Measurements from ENCODE around the gene SMYD3. TPM values are rescaled to one million over a fixed set of nuclear protein-coding genes. Genes with fewer than 3 reads are reported as not detected.

The SMYD3 gene
- total and polyA plus RNA-seq, 9 of the 15 experiments (the other 6 are each of a cell fraction or from before 2014, with no cell fraction given) = 128 to 440 (median 197) TPM

DNA sequence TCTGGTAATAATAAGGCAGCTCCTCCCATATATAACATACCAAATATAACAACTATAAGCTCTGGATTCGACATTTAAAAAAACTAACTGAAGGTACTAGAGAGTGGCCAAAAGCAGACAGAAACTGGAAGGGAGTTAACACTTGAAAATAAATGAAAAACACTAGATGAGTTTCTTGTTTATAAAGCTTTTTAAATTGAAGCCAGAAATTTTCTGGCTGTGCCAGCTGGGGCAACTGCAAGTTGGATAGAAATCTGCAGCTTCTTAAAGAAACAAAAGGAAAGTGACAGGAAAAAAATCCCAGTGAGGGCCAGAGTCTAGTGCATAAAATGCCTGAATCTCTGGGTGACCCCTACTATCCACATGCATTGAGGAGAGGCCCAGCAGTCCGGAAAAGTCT, 432.7 kb downstream of the SMYD3 start:
- no peak for FAIRE-seq
- CTCF ChIA-PET (ENCODE audit: low intra/inter-chr PET ratio) = no interaction called here

More for the DNA sequence above, 432.7 kb downstream of the SMYD3 start:
- WGBS (ENCODE audit: insufficient coverage, low coverage, missing lambda C conversion rate) = 53% methylated on average over 2 of the region's 2 CpGs
- H3K4me2 ChIP-seq (ENCODE audit: insufficient read depth, low read length) = no peak overlapping the region
- DNase-seq (ENCODE audit: extremely low read depth in 1 of 4, low spot score in 3 of 4) (no peak), ATAC-seq (no peak)
- no peak overlapping the region for H2AFZ ChIP-seq (ENCODE audit: low read depth, low read length)
- no peaks in the 10 kb centered on the region for H3K9me1 ChIP-seq (ENCODE audit: control insufficient read depth, insufficient read depth, low read length)
- no peaks in the 10 kb centered on the region for H3K36me3 ChIP-seq (ENCODE audit: control insufficient read depth, insufficient read depth, low read length)
- no peak overlapping the region for H3K4me3 ChIP-seq
- intact Hi-C loops (cut with micrococcal nuclease) (no loop called here), in situ Hi-C loops (cut with MboI) (no loop called here)
- no peak overlapping the region for H3K9ac ChIP-seq (ENCODE audit: insufficient read depth in 1 of 2, low read depth in 2 of 2, low read length in 2 of 2)
- no peak overlapping the region for H3K27ac ChIP-seq (ENCODE audit: extremely low read depth, low read depth, low read length)
- no peaks in the 10 kb centered on the region for H3K9me3 ChIP-seq (replicated peaks; ENCODE audit: control insufficient read depth, insufficient read depth, low read depth, low read length)
- POLR2A ChIA-PET = interaction anchor here (0.7 to 1.1 kb wide), 2 partner anchors 8 to 21 kb away, joined by 3 read pairs; no protein-coding TSS in a partner anchor
- no peaks in the 10 kb centered on the region for H3K27me3 ChIP-seq (ENCODE audit: control insufficient read depth in 2 of 2, insufficient read depth in 2 of 2, low read length in 2 of 2)
- H3K4me1 ChIP-seq (replicated peaks in 1 of 2; ENCODE audit: control insufficient read depth in 2 of 2, insufficient read depth in 2 of 2, low read length in 2 of 2) = peaks cover 4 to 40% of the 10 kb centered on the region in 2 experiments; a peak in 4 of 5 replicates
- peaks cover 5% of the 10 kb centered on the region; the same call in 2 of the 3 replicates for H3K79me2 ChIP-seq (ENCODE audit: control insufficient read depth, insufficient read depth, low read length)
- BruUV-seq (replicated peaks) = no TSS peak
- TF ChIP-seq ZNF232 (CRISPR knock-in tag; IDR thresholded peaks at IDR 0.05) = no peak
- TF ChIP-seq, protein P1, sequence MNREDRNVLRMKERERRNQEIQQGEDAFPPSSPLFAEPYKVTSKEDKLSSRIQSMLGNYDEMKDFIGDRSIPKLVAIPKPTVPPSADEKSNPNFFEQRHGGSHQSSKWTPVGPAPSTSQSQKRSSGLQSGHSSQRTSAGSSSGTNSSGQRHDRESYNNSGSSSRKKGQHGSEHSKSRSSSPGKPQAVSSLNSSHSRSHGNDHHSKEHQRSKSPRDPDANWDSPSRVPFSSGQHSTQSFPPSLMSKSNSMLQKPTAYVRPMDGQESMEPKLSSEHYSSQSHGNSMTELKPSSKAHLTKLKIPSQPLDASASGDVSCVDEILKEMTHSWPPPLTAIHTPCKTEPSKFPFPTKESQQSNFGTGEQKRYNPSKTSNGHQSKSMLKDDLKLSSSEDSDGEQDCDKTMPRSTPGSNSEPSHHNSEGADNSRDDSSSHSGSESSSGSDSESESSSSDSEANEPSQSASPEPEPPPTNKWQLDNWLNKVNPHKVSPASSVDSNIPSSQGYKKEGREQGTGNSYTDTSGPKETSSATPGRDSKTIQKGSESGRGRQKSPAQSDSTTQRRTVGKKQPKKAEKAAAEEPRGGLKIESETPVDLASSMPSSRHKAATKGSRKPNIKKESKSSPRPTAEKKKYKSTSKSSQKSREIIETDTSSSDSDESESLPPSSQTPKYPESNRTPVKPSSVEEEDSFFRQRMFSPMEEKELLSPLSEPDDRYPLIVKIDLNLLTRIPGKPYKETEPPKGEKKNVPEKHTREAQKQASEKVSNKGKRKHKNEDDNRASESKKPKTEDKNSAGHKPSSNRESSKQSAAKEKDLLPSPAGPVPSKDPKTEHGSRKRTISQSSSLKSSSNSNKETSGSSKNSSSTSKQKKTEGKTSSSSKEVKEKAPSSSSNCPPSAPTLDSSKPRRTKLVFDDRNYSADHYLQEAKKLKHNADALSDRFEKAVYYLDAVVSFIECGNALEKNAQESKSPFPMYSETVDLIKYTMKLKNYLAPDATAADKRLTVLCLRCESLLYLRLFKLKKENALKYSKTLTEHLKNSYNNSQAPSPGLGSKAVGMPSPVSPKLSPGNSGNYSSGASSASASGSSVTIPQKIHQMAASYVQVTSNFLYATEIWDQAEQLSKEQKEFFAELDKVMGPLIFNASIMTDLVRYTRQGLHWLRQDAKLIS (CRISPR knock-in tag; IDR thresholded peaks at IDR 0.05) = no peak
- no peaks in the 10 kb centered on the region for H4K20me1 ChIP-seq (replicated peaks; ENCODE audit: control insufficient read depth, insufficient read depth, low read length)

Measured in K562 (cell line).